Measurements from ENCODE around the gene PCCA.

- TF ChIP-seq POLR2A (IDR thresholded peaks at IDR 0.05) = no peak
- TF ChIP-seq EP300 (IDR thresholded peaks at IDR 0.05) = no peak
- TF ChIP-seq CTCF (IDR thresholded peaks at IDR 0.05) = no peak
Measured at GRCh38 chr13:100096526-100096925, 7.6 kb downstream of the PCCA start.
